NT2/D1 (cell line): ENCODE results near the gene ATXN7L2.

Source experiments
- SUZ12 ChIP-seq: IDR thresholded peaks from 2 replicates; pipeline ENCODE4 v1.6.1; 2011; ENCODE audit not compliant: insufficient read length, insufficient read depth; ENCODE audit errors: extremely low read depth
- YY1 ChIP-seq: IDR thresholded peaks from 2 replicates; pipeline ENCODE4 v1.6.1; 2011; ENCODE audit not compliant: insufficient read length, insufficient read depth
- ZNF274 ChIP-seq: IDR thresholded peaks from 2 replicates; pipeline ENCODE4 v1.6.1; 2011; ENCODE audit warnings: mild to moderate bottlenecking, low read depth, low read length

- TF ChIP-seq SUZ12 (no peak), YY1 (no peak), ZNF274 (no peak)
Measured at GRCh38 chr1:109522026-109522425, 38.3 kb downstream of the ATXN7L2 start.
